ENCODE measurements around the gene STATH.
"Not testable (repeated sequence)": the region's sequence is repeated elsewhere in the genome, so short reads cannot be mapped to it uniquely, and the experiment has no call there.

STATH gene

DNA sequence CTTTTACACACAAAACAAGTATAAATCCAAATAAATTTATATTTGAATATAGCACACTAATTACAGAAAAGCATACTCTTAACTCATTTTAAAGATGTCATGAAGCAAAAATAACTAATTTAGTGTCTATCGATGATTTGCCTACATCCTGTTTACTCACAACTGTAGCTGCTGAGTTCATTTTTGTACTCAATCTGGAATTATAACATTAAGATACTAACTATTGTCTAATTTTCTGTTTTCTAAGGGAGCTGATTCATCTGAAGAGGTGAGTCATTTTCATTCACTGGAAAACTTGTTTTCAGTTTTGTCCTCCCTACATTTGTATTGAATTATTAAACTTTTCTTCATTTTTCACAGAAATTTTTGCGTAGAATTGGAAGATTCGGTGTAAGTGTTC is 3.7 kb downstream of the STATH start:
- no peaks in the 10 kb centered on the region for H3K36me3 ChIP-seq (ENCODE audit: insufficient read depth, low read length)
- no peaks in the 10 kb centered on the region for H3K27me3 ChIP-seq (ENCODE audit: insufficient read depth, low read length)
- no peaks in the 10 kb centered on the region for H3K79me2 ChIP-seq (ENCODE audit: control insufficient read depth, insufficient read depth, low read length, unreplicated experiment)
- peak overlapping the region; percentile 73 for H2AFZ ChIP-seq (ENCODE audit: low read length, unreplicated experiment)
- H3K4me1 ChIP-seq (ENCODE audit: control insufficient read depth, insufficient read depth, low read length, unreplicated experiment): peaks cover 4% of the 10 kb centered on the region
- H3K27ac ChIP-seq (ENCODE audit: low read depth, low read length): peak overlapping the region; percentile 7; the same call in 1 of the 2 replicates
- peak overlapping the region; percentile 64 for H3K4me3 ChIP-seq (ENCODE audit: low read depth, low read length)

DNA sequence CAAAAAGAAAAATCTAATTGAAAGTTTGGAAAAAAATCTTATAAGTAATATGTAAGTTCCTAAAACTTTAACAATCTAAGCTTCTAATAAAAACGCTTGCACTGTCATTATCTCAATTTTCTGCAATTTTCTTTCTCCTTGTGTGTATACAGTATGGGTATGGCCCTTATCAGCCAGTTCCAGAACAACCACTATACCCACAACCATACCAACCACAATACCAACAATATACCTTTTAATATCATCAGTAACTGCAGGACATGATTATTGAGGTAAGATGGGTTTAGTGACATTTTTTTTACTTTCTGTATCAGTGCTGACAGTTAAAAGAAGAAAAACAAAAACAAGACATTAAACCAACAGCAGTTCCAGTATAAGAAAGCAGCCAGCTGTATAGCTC is 4.9 kb downstream of the STATH start:
- no peaks in the 10 kb centered on the region for H3K36me3 ChIP-seq (ENCODE audit: insufficient read depth, low read length)
- no peaks in the 10 kb centered on the region for H3K27me3 ChIP-seq (ENCODE audit: insufficient read depth, low read length)
- peaks cover 4% of the 10 kb centered on the region for H3K4me1 ChIP-seq (ENCODE audit: control insufficient read depth, insufficient read depth, low read length, unreplicated experiment)
- H3K79me2 ChIP-seq (ENCODE audit: control insufficient read depth, insufficient read depth, low read length, unreplicated experiment): no peaks in the 10 kb centered on the region
- H3K27ac ChIP-seq (ENCODE audit: low read depth, low read length): no peak overlapping the region
- no peak overlapping the region for H2AFZ ChIP-seq (ENCODE audit: low read length, unreplicated experiment)
- no peak overlapping the region for H3K4me3 ChIP-seq (ENCODE audit: low read depth, low read length)

DNA sequence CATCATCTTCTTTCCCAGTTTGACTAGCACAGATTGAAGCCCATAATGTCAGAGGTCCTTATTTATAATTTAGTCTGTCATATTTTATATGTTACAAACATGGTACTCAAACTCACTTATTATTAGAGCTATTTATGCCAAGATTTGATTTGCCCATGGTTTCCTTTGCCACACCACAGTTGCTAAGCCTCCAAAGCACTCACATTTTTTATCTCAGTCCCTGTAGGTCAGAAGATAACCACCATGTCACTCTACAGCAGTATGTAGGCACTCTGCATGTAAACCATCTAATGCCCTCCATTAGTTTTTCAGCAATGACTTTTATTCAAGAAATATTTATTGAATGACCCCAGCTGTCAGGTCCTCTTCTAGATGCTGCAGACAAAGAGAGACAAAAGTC is 6.7 kb downstream of the STATH start:
- Histone ChIP-seq H3K27ac (ENCODE audit: low read depth, low read length) (no peak overlapping the region), H3K4me1 (ENCODE audit: control insufficient read depth, insufficient read depth, low read length, unreplicated experiment) (peaks cover 4% of the 10 kb centered on the region), H3K27me3 (ENCODE audit: insufficient read depth, low read length) (no peaks in the 10 kb centered on the region), H2AFZ (ENCODE audit: low read length, unreplicated experiment) (no peak overlapping the region), H3K79me2 (ENCODE audit: control insufficient read depth, insufficient read depth, low read length, unreplicated experiment) (no peaks in the 10 kb centered on the region), H3K36me3 (ENCODE audit: insufficient read depth, low read length) (no peaks in the 10 kb centered on the region), H3K4me3 (ENCODE audit: low read depth, low read length) (no peak overlapping the region)

DNA sequence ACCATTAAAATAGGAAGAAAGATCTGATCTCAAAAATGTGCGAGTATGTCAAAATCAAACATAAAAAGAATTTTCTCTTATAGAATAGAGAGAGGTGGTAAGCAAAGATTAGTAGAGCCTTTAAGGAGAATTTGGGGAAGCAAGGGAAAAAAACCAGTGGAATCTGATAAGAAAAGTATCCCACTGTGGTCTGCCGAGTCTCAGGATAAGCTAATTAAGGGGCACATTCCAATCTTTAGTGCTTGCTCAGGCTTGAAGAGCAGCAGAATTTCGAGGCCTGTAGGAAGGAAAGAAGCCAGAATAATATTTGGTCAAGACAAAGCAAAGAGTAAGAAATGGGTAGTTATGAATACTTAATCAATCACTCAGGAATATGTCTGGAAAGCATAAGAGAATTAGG is 13.0 kb downstream of the STATH start:
- Histone ChIP-seq H2AFZ (ENCODE audit: low read length, unreplicated experiment) (no peak overlapping the region), H3K79me2 (ENCODE audit: control insufficient read depth, insufficient read depth, low read length, unreplicated experiment) (no peaks in the 10 kb centered on the region), H3K4me1 (ENCODE audit: control insufficient read depth, insufficient read depth, low read length, unreplicated experiment) (no peaks in the 10 kb centered on the region), H3K27ac (ENCODE audit: low read depth, low read length) (no peak overlapping the region), H3K27me3 (ENCODE audit: insufficient read depth, low read length) (no peaks in the 10 kb centered on the region), H3K4me3 (ENCODE audit: low read depth, low read length) (no peak overlapping the region), H3K36me3 (ENCODE audit: insufficient read depth, low read length) (no peaks in the 10 kb centered on the region)

DNA sequence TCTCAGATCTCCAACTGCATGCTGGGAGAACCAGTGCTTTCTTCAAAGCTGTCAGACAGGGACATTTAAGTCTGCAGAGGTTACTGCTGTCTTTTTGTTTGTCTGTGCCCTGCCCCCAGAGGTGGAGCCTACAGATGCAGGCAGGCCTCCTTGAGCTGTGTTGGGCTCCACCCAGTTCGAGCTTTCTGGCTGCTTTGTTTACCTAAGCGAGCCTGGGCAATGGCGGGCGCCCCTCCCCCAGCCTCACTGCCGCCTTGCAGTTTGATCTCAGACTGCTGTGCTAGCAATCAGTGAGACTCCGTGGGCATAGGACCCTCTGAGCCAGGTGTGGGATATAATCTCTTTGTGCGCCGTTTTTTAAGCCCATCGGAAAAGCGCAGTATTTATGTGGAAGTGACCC is 23.2 kb downstream of the STATH start:
- not testable (repeated sequence) for H3K4me3 ChIP-seq (ENCODE audit: low read depth, low read length); H3K27me3 ChIP-seq (ENCODE audit: insufficient read depth, low read length); H3K27ac ChIP-seq (ENCODE audit: low read depth, low read length); H3K36me3 ChIP-seq (ENCODE audit: insufficient read depth, low read length); H3K4me1 ChIP-seq (ENCODE audit: control insufficient read depth, insufficient read depth, low read length, unreplicated experiment); H3K79me2 ChIP-seq (ENCODE audit: control insufficient read depth, insufficient read depth, low read length, unreplicated experiment); H2AFZ ChIP-seq (ENCODE audit: low read length, unreplicated experiment)

DNA sequence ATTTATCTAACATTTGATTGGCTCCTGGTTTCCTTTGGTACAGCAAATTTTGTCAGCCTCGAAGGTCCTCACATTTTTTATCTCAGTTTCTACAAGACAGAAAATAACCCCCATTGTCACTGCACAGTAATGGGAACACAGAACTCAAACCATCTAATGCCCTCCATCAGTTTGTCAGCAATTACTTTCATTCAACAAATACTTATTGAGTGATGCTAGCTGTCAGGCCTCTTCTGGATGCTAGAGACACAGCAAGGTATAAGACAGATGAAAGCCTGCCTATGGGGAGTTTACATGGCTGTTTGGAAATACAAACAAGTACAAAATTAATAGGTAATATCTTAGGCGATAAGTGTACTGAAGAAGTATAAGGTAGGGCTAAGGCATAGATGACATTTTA is 27.5 kb downstream of the STATH start:
- H2AFZ ChIP-seq (ENCODE audit: low read length, unreplicated experiment): no peak overlapping the region
- H3K4me1 ChIP-seq (ENCODE audit: control insufficient read depth, insufficient read depth, low read length, unreplicated experiment): no peaks in the 10 kb centered on the region
- no peaks in the 10 kb centered on the region for H3K27me3 ChIP-seq (ENCODE audit: insufficient read depth, low read length)
- no peaks in the 10 kb centered on the region for H3K79me2 ChIP-seq (ENCODE audit: control insufficient read depth, insufficient read depth, low read length, unreplicated experiment)
- no peak overlapping the region for H3K27ac ChIP-seq (ENCODE audit: low read depth, low read length)
- no peaks in the 10 kb centered on the region for H3K36me3 ChIP-seq (ENCODE audit: insufficient read depth, low read length)
- no peak overlapping the region for H3K4me3 ChIP-seq (ENCODE audit: low read depth, low read length)

DNA sequence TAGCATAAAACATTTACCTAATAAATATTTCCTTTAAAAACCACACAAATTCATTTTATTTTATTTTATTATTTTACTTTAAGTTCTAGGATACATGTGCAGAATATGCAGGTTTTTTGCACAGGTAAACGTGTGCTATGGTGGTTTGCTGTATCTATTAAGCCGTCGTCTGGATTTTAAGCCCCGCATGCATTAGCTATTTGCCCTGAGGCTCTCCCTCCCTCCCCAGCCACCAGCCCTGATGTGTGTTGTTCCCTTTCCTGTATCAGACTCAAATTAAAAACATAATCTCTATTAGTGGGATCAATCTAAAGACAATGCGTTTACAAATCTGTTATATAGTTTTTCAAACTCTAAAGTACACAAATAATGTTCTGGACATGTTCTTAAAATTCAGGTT is 31.2 kb downstream of the STATH start:
- Histone ChIP-seq H3K36me3 (ENCODE audit: insufficient read depth, low read length) (no peaks in the 10 kb centered on the region), H3K79me2 (ENCODE audit: control insufficient read depth, insufficient read depth, low read length, unreplicated experiment) (no peaks in the 10 kb centered on the region), H3K27me3 (ENCODE audit: insufficient read depth, low read length) (no peaks in the 10 kb centered on the region), H3K27ac (ENCODE audit: low read depth, low read length) (no peak overlapping the region), H3K4me1 (ENCODE audit: control insufficient read depth, insufficient read depth, low read length, unreplicated experiment) (no peaks in the 10 kb centered on the region), H3K4me3 (ENCODE audit: low read depth, low read length) (no peak overlapping the region), H2AFZ (ENCODE audit: low read length, unreplicated experiment) (no peak overlapping the region)

DNA sequence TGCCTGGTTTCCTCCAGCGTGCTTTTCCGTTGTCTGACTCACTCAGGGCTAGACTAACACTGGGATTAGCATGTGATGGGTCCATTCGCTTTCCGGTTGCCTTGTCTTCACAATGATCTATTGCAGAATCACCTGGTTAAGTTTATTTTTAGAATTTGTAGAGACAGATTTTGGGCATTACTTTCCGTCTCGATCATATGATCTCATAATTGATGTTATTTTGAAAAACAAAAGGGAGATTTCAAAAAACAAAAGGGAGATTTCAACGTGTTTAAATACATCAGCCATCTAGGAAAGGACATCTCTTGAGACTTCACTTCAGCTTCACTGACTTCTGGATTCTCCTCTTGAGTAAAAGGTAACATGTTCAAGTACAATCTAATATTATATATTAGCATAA is 32.4 kb downstream of the STATH start, which contains the start of gene HTN3:
Gene HTN3 (plus strand): TSS at position 301 of the 400 bp plus-strand sequence. CDS start 2,282 bp downstream, outside the sequence.
- H3K36me3 ChIP-seq (ENCODE audit: insufficient read depth, low read length); H3K27me3 ChIP-seq (ENCODE audit: insufficient read depth, low read length); H3K4me1 ChIP-seq (ENCODE audit: control insufficient read depth, insufficient read depth, low read length, unreplicated experiment); H3K79me2 ChIP-seq (ENCODE audit: control insufficient read depth, insufficient read depth, low read length, unreplicated experiment); H2AFZ ChIP-seq (ENCODE audit: low read length, unreplicated experiment); H3K4me3 ChIP-seq (ENCODE audit: low read depth, low read length); H3K27ac ChIP-seq (ENCODE audit: low read depth, low read length): not testable (repeated sequence)

DNA sequence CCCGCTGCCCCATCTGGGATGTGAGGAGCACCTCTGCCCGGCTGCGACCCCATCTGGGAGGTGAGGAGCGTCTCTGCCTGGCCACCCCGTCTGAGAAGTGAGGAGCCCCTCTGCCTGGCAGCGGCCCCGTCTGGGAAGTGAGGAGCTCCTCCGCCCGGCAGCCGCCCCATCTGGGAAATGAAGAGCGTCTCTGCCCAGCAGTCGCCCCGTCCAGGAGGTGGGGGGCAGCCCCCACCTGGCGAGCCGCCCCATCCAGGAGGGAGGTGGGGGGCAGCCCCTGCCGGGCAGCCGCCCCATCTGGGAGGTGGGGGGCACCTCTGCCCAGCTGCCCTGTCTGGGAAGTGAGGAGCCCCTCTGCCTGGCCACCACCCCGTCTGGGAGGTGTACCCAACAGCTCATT is 41.8 kb downstream of the STATH start:
- H2AFZ ChIP-seq (ENCODE audit: low read length, unreplicated experiment); H3K4me3 ChIP-seq (ENCODE audit: low read depth, low read length); H3K27ac ChIP-seq (ENCODE audit: low read depth, low read length); H3K27me3 ChIP-seq (ENCODE audit: insufficient read depth, low read length); H3K36me3 ChIP-seq (ENCODE audit: insufficient read depth, low read length); H3K4me1 ChIP-seq (ENCODE audit: control insufficient read depth, insufficient read depth, low read length, unreplicated experiment); H3K79me2 ChIP-seq (ENCODE audit: control insufficient read depth, insufficient read depth, low read length, unreplicated experiment): not testable (repeated sequence)

DNA sequence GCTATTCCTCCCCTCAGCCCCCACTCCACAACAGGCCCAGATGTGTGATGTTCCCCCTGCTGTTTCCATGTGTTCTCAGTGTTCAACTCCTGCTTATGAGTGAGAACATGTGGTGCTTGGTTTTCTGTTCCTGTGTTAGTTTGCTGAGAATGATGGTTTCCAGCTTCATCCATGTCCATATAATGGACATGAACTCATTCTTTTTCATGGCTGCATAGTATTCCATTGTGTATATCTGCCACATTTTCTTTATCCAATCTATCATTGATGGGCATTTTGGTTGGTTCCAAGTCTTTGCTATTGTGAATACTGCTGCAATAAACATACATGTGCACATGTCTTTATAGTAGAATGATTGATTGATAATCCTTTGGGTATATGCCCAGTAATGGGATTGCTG is 44.2 kb downstream of the STATH start:
- H3K27ac ChIP-seq (ENCODE audit: low read depth, low read length); H2AFZ ChIP-seq (ENCODE audit: low read length, unreplicated experiment); H3K36me3 ChIP-seq (ENCODE audit: insufficient read depth, low read length); H3K79me2 ChIP-seq (ENCODE audit: control insufficient read depth, insufficient read depth, low read length, unreplicated experiment); H3K27me3 ChIP-seq (ENCODE audit: insufficient read depth, low read length); H3K4me1 ChIP-seq (ENCODE audit: control insufficient read depth, insufficient read depth, low read length, unreplicated experiment); H3K4me3 ChIP-seq (ENCODE audit: low read depth, low read length): not testable (repeated sequence)

DNA sequence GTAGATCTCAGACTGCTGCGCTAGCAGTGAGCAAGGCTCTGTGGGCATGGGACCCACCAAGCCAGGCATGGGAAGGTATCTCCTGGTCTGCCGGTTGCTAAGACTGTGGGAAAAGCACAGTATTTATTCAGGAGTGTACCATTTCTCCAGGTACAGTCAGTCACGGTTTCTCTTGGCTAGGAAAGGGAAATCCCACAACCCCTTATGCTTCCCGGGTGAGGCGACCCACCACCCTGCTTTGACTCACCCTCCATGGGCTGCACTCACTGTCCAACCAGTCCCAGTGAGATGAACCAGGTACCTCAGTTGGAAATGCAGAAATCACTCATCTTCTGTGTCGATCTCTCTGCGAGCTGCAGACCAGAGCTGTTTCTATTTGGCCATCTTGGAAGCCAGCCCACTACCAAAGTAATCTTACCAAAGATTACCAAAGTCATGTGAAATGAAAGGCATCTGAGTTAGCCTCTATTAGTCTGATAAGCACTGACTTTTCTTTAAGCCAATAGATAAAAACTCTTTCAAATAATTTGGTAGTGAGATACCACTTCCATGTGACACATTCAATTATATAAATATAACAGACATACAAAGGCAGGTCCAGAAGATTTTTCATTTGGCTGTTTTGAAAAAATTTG is 46.0 kb downstream of the STATH start:
- no peaks in the 10 kb centered on the region for H3K79me2 ChIP-seq (ENCODE audit: control insufficient read depth, insufficient read depth, low read length, unreplicated experiment)
- no peak overlapping the region for H2AFZ ChIP-seq (ENCODE audit: low read length, unreplicated experiment)
- no peaks in the 10 kb centered on the region for H3K27me3 ChIP-seq (ENCODE audit: insufficient read depth, low read length)
- H3K27ac ChIP-seq (ENCODE audit: low read depth, low read length): no peak overlapping the region
- no peaks in the 10 kb centered on the region for H3K4me1 ChIP-seq (ENCODE audit: control insufficient read depth, insufficient read depth, low read length, unreplicated experiment)
- H3K36me3 ChIP-seq (ENCODE audit: insufficient read depth, low read length): no peaks in the 10 kb centered on the region
- H3K4me3 ChIP-seq (ENCODE audit: low read depth, low read length): no peak overlapping the region

Data from ACC112 (cell line).